WTC11 (cell line): Measurements from ENCODE around the gene HOMER1. TPM values are rescaled to one million over a fixed set of nuclear protein-coding genes. Genes with fewer than 3 reads are reported as not detected.

Source experiments
- ATAC-seq: fragments of 200-7000 bp; cut with Tn5 transposase; 2 replicates; pipeline ENCODE4 v1.10.0; 2021; ENCODE audit warnings: mild to moderate bottlenecking, moderate library complexity
- CTCF ChIA-PET: fragments of 300-600 bp; sonication (Branson Sonifier 250); formaldehyde crosslinking; loops from one replicate; lab custom pipeline; 2021; ENCODE audit warnings: antibody characterized with exemption; lab: Charles Lee
- POLR2A ChIA-PET: fragments of 350-600 bp; sonication (Branson Sonifier 250); formaldehyde crosslinking; loops from one replicate; lab custom pipeline; 2021; ENCODE audit warnings: antibody characterized with exemption; lab: Charles Lee
- DNase-seq: peaks from one replicate; pipeline ENCODE4 v3.0.0; 2021; ENCODE audit warnings: low spot score
- H3K27ac Mint-ChIP-seq: 2 replicates; pipeline ENCODE4 v1.8.0; 2021; ENCODE audit warnings: mixed read lengths
- H3K27me3 Mint-ChIP-seq: 2 replicates; pipeline ENCODE4 v1.8.0; 2021; ENCODE audit warnings: low read depth, mild to moderate bottlenecking, moderate library complexity, mixed read lengths
- H3K36me3 Mint-ChIP-seq: 2 replicates; pipeline ENCODE4 v1.8.0; 2021; ENCODE audit warnings: mixed read lengths
- H3K4me1 Mint-ChIP-seq: 2 replicates; pipeline ENCODE4 v1.8.0; 2022; ENCODE audit warnings: mixed read lengths
- H3K4me3 Mint-ChIP-seq: 2 replicates; pipeline ENCODE4 v1.8.0; 2021; ENCODE audit warnings: mild to moderate bottlenecking, moderate library complexity, mixed read lengths
- H3K9me3 Mint-ChIP-seq: 2 replicates; pipeline ENCODE4 v1.8.0; 2021; ENCODE audit warnings: mixed read lengths
- E2F4 ChIP-seq: sonication (generic); formaldehyde crosslinking; IDR thresholded peaks from 2 replicates; pipeline ENCODE4 v1.8.1; 2022; ENCODE audit warnings: low read depth, mild to moderate bottlenecking, moderate library complexity, missing genetic modification reagents, borderline replicate concordance
- ZNF219 ChIP-seq: sonication (generic); formaldehyde crosslinking; IDR thresholded peaks from 2 replicates; pipeline ENCODE4 v1.8.0; 2023; ENCODE audit warnings: missing genetic modification reagents, mild to moderate bottlenecking, borderline replicate concordance
- ZNF263 ChIP-seq: sonication (generic); formaldehyde crosslinking; IDR thresholded peaks from 2 replicates; pipeline ENCODE4 v1.8.1; 2022; ENCODE audit warnings: low read depth, mild to moderate bottlenecking, moderate library complexity, missing genetic modification reagents
- total RNA-seq: library from RNA; stranded (reverse); gene quantifications from 3 replicates; pipeline ENCODE4 v1.2.3, GENCODE V29; 2021
- TF ChIP-seq, protein P1 (sequence below): sonication (generic); formaldehyde crosslinking; IDR thresholded peaks from 2 replicates; pipeline ENCODE4 v1.8.1; 2023; ENCODE audit warnings: mild to moderate bottlenecking, missing genetic modification reagents
- TF ChIP-seq, protein P2 (sequence below): sonication (generic); formaldehyde crosslinking; IDR thresholded peaks from 2 replicates; pipeline ENCODE4 v1.8.0; 2023; ENCODE audit warnings: missing genetic modification reagents, mild to moderate bottlenecking, borderline replicate concordance
- TF ChIP-seq, protein P3 (sequence below): fragments of 200-600 bp; IDR thresholded peaks from 2 replicates; pipeline ENCODE4 v1.8.0; 2022; ENCODE audit warnings: antibody characterized with exemption
- TF ChIP-seq, protein P4 (sequence below): sonication (generic); formaldehyde crosslinking; IDR thresholded peaks from 2 replicates; pipeline ENCODE4 v1.8.0; 2023; ENCODE audit warnings: mild to moderate bottlenecking, missing genetic modification reagents
- TF ChIP-seq, protein P5 (sequence below): fragments of 250-450 bp; sonication (Bioruptor Pico); IDR thresholded peaks from 2 replicates; pipeline ENCODE4 v2.1.2; 2022; ENCODE audit warnings: mild to moderate bottlenecking, moderate library complexity
- TF ChIP-seq, protein P6 (sequence below): sonication (generic); formaldehyde crosslinking; IDR thresholded peaks from 2 replicates; pipeline ENCODE4 v1.8.1; 2023; ENCODE audit warnings: mild to moderate bottlenecking, missing genetic modification reagents

Gene HOMER1
- total RNA-seq, 1 experiment from 2014 or later: 37.6 TPM

DNA sequence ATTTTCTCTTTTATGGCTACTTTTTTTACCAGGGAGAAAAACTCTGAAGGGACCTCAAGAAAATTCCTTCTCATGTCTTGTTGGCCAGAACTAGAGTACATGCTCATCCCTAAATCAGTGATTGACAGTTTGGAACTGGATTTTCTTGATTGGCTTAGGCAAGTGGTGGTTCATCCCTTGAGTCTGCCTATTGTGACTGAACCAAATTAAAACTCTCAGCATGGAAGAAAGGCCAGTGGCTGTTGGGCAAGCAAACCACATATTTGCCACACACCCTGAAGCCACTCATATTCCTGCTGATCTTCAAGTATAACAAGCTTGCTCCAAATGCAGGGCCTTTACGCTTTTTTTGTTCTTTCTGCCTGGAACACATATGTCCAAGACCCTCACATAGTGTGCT lies 7.2 kb upstream of the HOMER1 start (continued):
- TF ChIP-seq, protein P1, sequence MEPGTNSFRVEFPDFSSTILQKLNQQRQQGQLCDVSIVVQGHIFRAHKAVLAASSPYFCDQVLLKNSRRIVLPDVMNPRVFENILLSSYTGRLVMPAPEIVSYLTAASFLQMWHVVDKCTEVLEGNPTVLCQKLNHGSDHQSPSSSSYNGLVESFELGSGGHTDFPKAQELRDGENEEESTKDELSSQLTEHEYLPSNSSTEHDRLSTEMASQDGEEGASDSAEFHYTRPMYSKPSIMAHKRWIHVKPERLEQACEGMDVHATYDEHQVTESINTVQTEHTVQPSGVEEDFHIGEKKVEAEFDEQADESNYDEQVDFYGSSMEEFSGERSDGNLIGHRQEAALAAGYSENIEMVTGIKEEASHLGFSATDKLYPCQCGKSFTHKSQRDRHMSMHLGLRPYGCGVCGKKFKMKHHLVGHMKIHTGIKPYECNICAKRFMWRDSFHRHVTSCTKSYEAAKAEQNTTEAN (CRISPR knock-in tag): no peak
- TF ChIP-seq, protein P2, sequence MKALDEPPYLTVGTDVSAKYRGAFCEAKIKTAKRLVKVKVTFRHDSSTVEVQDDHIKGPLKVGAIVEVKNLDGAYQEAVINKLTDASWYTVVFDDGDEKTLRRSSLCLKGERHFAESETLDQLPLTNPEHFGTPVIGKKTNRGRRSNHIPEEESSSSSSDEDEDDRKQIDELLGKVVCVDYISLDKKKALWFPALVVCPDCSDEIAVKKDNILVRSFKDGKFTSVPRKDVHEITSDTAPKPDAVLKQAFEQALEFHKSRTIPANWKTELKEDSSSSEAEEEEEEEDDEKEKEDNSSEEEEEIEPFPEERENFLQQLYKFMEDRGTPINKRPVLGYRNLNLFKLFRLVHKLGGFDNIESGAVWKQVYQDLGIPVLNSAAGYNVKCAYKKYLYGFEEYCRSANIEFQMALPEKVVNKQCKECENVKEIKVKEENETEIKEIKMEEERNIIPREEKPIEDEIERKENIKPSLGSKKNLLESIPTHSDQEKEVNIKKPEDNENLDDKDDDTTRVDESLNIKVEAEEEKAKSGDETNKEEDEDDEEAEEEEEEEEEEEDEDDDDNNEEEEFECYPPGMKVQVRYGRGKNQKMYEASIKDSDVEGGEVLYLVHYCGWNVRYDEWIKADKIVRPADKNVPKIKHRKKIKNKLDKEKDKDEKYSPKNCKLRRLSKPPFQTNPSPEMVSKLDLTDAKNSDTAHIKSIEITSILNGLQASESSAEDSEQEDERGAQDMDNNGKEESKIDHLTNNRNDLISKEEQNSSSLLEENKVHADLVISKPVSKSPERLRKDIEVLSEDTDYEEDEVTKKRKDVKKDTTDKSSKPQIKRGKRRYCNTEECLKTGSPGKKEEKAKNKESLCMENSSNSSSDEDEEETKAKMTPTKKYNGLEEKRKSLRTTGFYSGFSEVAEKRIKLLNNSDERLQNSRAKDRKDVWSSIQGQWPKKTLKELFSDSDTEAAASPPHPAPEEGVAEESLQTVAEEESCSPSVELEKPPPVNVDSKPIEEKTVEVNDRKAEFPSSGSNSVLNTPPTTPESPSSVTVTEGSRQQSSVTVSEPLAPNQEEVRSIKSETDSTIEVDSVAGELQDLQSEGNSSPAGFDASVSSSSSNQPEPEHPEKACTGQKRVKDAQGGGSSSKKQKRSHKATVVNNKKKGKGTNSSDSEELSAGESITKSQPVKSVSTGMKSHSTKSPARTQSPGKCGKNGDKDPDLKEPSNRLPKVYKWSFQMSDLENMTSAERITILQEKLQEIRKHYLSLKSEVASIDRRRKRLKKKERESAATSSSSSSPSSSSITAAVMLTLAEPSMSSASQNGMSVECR (CRISPR knock-in tag): no peak
- TF ChIP-seq ZNF263 (CRISPR knock-in tag) (no peak), ZNF219 (CRISPR knock-in tag) (no peak), E2F4 (CRISPR knock-in tag) (no peak)
- TF ChIP-seq, protein P3, sequence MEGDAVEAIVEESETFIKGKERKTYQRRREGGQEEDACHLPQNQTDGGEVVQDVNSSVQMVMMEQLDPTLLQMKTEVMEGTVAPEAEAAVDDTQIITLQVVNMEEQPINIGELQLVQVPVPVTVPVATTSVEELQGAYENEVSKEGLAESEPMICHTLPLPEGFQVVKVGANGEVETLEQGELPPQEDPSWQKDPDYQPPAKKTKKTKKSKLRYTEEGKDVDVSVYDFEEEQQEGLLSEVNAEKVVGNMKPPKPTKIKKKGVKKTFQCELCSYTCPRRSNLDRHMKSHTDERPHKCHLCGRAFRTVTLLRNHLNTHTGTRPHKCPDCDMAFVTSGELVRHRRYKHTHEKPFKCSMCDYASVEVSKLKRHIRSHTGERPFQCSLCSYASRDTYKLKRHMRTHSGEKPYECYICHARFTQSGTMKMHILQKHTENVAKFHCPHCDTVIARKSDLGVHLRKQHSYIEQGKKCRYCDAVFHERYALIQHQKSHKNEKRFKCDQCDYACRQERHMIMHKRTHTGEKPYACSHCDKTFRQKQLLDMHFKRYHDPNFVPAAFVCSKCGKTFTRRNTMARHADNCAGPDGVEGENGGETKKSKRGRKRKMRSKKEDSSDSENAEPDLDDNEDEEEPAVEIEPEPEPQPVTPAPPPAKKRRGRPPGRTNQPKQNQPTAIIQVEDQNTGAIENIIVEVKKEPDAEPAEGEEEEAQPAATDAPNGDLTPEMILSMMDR: no peak
- TF ChIP-seq, protein P4, sequence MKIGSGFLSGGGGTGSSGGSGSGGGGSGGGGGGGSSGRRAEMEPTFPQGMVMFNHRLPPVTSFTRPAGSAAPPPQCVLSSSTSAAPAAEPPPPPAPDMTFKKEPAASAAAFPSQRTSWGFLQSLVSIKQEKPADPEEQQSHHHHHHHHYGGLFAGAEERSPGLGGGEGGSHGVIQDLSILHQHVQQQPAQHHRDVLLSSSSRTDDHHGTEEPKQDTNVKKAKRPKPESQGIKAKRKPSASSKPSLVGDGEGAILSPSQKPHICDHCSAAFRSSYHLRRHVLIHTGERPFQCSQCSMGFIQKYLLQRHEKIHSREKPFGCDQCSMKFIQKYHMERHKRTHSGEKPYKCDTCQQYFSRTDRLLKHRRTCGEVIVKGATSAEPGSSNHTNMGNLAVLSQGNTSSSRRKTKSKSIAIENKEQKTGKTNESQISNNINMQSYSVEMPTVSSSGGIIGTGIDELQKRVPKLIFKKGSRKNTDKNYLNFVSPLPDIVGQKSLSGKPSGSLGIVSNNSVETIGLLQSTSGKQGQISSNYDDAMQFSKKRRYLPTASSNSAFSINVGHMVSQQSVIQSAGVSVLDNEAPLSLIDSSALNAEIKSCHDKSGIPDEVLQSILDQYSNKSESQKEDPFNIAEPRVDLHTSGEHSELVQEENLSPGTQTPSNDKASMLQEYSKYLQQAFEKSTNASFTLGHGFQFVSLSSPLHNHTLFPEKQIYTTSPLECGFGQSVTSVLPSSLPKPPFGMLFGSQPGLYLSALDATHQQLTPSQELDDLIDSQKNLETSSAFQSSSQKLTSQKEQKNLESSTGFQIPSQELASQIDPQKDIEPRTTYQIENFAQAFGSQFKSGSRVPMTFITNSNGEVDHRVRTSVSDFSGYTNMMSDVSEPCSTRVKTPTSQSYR: no peak

DNA sequence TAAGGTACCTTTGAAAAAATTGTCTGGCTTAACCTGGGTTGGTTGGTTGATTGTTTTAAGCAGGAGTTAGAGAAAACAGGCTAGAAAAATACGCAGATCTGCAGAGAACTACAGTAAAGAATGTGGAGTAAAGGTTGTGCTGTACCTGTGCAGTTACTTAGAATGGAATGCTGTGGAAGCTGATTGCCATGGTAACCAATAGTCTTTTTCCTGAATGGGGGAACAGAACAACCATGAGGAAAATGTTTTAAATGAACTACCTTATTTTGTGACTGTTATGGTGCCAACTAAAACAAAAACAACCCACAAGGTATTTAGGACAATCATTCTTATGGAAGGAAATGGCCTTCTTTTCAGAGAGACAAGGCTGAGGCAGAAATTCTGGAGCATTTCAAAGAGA lies 4.8 kb upstream of the HOMER1 start:
- peaks cover 21% of the 10 kb centered on the region for H3K4me1 Mint-ChIP-seq
- ChIA-PET CTCF (no interaction called here), POLR2A (no interaction called here)
- TF ChIP-seq, protein P5, sequence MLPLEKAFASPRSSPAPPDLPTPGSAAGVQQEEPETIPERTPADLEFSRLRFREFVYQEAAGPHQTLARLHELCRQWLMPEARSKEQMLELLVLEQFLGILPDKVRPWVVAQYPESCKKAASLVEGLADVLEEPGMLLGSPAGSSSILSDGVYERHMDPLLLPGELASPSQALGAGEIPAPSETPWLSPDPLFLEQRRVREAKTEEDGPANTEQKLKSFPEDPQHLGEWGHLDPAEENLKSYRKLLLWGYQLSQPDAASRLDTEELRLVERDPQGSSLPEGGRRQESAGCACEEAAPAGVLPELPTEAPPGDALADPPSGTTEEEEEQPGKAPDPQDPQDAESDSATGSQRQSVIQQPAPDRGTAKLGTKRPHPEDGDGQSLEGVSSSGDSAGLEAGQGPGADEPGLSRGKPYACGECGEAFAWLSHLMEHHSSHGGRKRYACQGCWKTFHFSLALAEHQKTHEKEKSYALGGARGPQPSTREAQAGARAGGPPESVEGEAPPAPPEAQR (CRISPR knock-in tag): no peak
- TF ChIP-seq, protein P6, sequence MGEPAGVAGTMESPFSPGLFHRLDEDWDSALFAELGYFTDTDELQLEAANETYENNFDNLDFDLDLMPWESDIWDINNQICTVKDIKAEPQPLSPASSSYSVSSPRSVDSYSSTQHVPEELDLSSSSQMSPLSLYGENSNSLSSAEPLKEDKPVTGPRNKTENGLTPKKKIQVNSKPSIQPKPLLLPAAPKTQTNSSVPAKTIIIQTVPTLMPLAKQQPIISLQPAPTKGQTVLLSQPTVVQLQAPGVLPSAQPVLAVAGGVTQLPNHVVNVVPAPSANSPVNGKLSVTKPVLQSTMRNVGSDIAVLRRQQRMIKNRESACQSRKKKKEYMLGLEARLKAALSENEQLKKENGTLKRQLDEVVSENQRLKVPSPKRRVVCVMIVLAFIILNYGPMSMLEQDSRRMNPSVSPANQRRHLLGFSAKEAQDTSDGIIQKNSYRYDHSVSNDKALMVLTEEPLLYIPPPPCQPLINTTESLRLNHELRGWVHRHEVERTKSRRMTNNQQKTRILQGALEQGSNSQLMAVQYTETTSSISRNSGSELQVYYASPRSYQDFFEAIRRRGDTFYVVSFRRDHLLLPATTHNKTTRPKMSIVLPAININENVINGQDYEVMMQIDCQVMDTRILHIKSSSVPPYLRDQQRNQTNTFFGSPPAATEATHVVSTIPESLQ (CRISPR knock-in tag): no peak
- H3K27me3 Mint-ChIP-seq: no peaks in the 10 kb centered on the region
- no peak overlapping the region for H3K4me3 Mint-ChIP-seq
- no peaks in the 10 kb centered on the region; the same call in 1 of the 2 replicates for H3K9me3 Mint-ChIP-seq
- H3K27ac Mint-ChIP-seq: peak overlapping the region; percentile 39; the same call in 1 of the 2 replicates
- no peaks in the 10 kb centered on the region for H3K36me3 Mint-ChIP-seq
- no peak for ATAC-seq
- DNase-seq: no peak
